ENCODE results near the gene C2orf92. TPM values are rescaled to one million over a fixed set of nuclear protein-coding genes. Genes with fewer than 3 reads are reported as not detected.
A peak's percentile ranks its signal among the peaks of the same experiment; 100 is the strongest.

C2orf92 gene
- total RNA-seq, 2 experiments from 2014 or later, result 7.4 to 8.9 TPM

DNA sequence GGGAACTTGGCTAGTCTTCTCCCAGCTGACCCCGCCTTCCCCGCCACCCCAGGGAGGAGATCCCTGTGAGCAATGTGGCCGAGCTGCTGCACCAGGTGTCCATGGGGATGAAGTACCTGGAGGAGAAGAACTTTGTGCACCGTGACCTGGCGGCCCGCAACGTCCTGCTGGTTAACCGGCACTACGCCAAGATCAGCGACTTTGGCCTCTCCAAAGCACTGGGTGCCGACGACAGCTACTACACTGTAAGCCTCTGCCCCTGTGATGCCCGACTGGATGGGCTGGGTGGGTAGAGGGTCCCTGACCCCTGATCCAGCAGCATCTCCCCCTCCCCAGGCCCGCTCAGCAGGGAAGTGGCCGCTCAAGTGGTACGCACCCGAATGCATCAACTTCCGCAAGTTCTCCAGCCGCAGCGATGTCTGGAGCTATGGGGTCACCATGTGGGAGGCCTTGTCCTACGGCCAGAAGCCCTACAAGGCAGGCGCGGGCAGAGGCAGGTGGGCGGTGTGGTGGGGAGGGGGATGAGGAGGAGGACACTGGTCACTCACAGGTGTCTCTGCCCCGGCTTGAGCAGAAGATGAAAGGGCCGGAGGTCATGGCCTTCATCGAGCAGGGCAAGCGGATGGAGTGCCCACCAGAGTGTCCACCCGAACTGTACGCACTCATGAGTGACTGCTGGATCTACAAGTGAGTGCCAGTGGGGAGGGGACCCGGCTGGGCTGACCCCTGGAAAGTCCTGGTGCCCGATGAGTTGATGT is 68.1 kb downstream of the C2orf92 start:
- ATAC-seq, result no peak
- Mint-ChIP-seq H3K9me3 (ENCODE audit: low read depth) (no peaks in the 10 kb centered on the region), H3K4me3 (no peak overlapping the region), H3K27ac (no peak overlapping the region), H3K27me3 (no peaks in the 10 kb centered on the region), H3K4me1 (peaks cover 18% of the 10 kb centered on the region), H3K36me3 (ENCODE audit: low read depth) (peaks cover 49% of the 10 kb centered on the region)
- ChIA-PET POLR2A (no interaction called here), CTCF (interaction anchor here (0.6 kb wide), 1 partner anchor 95 kb away, joined by 3 read pairs; no protein-coding TSS in a partner anchor)
- no peak for DNase-seq
- intact Hi-C loops (cut with DNase I, micrococcal nuclease), result no loop called here

DNA sequence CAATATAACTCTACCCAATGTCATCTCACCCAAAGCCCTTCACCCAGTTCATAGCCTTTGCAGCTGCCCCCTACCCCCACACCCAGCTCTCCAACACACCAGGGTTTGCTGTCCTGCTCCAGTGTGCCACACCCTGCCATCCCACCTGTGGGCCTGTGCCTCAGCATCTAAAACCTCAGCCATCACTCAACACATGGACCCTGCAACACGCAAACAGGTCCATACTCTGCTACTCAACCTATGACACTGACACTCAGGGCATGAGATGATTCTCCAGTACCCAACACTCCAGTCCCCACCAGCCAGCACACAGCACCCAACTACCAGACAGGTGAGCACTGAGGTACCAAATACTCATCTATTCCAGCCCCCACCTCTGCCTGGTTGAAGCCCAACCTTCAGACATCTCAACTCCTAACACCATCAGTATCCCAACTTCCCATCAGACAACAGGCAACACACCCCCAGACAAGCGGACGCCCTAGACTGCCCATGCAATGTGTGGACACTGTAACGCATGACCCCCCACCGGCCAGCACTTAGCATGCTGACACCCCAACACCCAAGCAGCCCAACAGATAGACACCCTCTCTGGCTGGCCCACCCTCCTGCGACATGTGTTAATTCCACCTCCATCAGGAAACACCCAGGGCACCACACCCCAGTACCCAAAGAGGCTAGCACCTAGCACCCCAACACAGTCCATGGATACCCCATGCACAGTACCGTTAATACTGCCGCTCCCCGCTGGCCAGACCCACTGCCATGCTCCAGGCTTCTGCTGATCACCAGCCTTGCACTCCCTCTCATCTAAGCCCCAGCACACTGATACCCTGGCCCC is 68.9 kb downstream of the C2orf92 start:
- Mint-ChIP-seq H3K27ac (peak overlapping the region; percentile 6), H3K27me3 (no peaks in the 10 kb centered on the region), H3K9me3 (ENCODE audit: low read depth) (no peaks in the 10 kb centered on the region), H3K4me1 (peaks cover 25% of the 10 kb centered on the region), H3K4me3 (no peak overlapping the region), H3K36me3 (ENCODE audit: low read depth) (peaks cover 50% of the 10 kb centered on the region)
- intact Hi-C loops (cut with DNase I, micrococcal nuclease), result no loop called here
- ATAC-seq (no peak), DNase-seq (no peak)
- POLR2A ChIA-PET, result no interaction called here
- CTCF ChIA-PET, result interaction anchor here (0.6 kb wide), 1 partner anchor 96 kb away, joined by 3 read pairs; no protein-coding TSS in a partner anchor

DNA sequence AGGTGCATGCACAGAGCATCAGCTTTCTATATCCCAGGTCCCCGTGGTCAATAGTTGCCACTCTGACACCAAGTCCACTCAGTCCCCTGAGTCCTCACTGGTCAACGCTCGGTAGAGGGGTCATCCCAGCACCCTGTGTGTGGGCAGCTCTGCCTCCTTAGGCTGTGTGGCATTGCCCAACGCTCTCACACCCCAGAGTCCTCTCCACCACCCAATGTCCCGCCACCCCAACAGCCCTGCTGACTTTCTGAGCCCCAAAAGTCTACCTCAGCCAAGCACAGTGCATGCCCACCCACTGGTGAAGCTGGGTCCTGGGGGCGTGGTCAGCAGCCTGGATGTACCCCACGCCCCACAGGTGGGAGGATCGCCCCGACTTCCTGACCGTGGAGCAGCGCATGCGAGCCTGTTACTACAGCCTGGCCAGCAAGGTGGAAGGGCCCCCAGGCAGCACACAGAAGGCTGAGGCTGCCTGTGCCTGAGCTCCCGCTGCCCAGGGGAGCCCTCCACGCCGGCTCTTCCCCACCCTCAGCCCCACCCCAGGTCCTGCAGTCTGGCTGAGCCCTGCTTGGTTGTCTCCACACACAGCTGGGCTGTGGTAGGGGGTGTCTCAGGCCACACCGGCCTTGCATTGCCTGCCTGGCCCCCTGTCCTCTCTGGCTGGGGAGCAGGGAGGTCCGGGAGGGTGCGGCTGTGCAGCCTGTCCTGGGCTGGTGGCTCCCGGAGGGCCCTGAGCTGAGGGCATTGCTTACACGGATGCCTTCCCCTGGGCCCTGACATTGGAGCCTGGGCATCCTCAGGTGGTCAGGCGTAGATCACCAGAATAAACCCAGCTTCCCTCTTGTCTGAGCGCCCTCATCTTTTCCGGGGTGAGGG is 69.7 kb downstream of the C2orf92 start:
- intact Hi-C loops (cut with DNase I, micrococcal nuclease), result no loop called here
- H3K4me3 Mint-ChIP-seq, result no peak overlapping the region
- no peaks in the 10 kb centered on the region for H3K27me3 Mint-ChIP-seq

GRCh38 chr2:97739893-97740245 is 70.4 kb downstream of the C2orf92 start:
- Mint-ChIP-seq H3K9me3 (ENCODE audit: low read depth) (no peaks in the 10 kb centered on the region), H3K4me3 (no peak overlapping the region), H3K27ac (no peak overlapping the region), H3K4me1 (peaks cover 35% of the 10 kb centered on the region), H3K36me3 (ENCODE audit: low read depth) (peaks cover 55% of the 10 kb centered on the region), H3K27me3 (no peaks in the 10 kb centered on the region)
- DNase-seq (no peak), ATAC-seq (no peak)
- POLR2A ChIA-PET, result interaction anchor here (1.6 kb wide), 1 partner anchor 12 kb away, joined by 3 read pairs; no protein-coding TSS in a partner anchor
- intact Hi-C loops (cut with DNase I, micrococcal nuclease), result loop anchor here in 1 of 2 experiments (10.0 kb wide), 1 partner anchor 645 kb away; no protein-coding TSS in a partner anchor
- CTCF ChIA-PET, result interaction anchor here (0.6 to 4.8 kb wide), 18 partner anchors 8 to 775 kb away, joined by 3 to 36 read pairs (median 7); no protein-coding TSS in a partner anchor

More for the DNA sequence above, 69.7 kb downstream of the C2orf92 start:
- CTCF ChIA-PET, result interaction anchor here (0.8 to 4.8 kb wide), 16 partner anchors 9 to 646 kb away, joined by 3 to 36 read pairs (median 7); no protein-coding TSS in a partner anchor
- Mint-ChIP-seq H3K4me1 (peaks cover 30% of the 10 kb centered on the region), H3K9me3 (ENCODE audit: low read depth) (no peaks in the 10 kb centered on the region), H3K36me3 (ENCODE audit: low read depth) (peaks cover 52% of the 10 kb centered on the region), H3K27ac (no peak overlapping the region)
- DNase-seq (no peak), ATAC-seq (no peak)
- POLR2A ChIA-PET, result interaction anchor here (1.6 kb wide), 1 partner anchor 11 kb away, joined by 3 read pairs; no protein-coding TSS in a partner anchor

DNA sequence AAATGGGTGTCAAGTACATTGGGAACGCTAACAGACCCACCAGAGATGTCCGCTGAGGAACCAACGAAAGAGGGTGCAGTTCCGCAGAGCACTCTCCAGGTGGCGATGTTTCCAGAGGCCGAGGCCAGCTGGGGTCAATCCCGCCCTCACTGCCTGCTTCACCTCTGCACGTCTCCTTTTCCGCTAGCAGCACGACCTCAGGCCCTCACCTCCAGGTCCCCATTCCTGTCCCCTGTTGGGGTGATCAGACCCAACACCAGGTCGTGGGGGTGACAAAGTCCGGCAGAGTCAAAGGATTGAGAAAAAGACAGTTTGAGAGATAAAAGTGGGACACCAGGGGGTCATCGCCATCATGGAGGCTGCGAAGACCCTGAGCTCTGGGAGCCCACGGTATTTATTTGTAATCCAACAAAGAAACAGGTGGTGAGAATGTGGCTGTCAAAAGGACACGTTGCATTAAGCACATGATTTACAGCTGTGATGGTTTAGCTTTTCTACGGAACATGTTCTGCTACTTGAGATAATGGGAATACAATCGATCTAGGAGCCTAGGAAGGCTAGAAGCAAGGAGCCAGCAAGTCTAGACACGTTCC is 71.2 kb downstream of the C2orf92 start:
- Mint-ChIP-seq H3K36me3 (ENCODE audit: low read depth) (peaks cover 54% of the 10 kb centered on the region), H3K4me1 (peaks cover 43% of the 10 kb centered on the region), H3K27me3 (no peaks in the 10 kb centered on the region), H3K27ac (peak overlapping the region; percentile 59), H3K4me3 (no peak overlapping the region), H3K9me3 (ENCODE audit: low read depth) (no peaks in the 10 kb centered on the region)
- POLR2A ChIA-PET, result interaction anchor here (0.5 to 1.6 kb wide), 4 partner anchors 13 to 59 kb away, joined by 3 to 5 read pairs (median 3); partner anchors contain the start of gene ZAP70
- intact Hi-C loops (cut with DNase I, micrococcal nuclease), result loop anchor here in 1 of 2 experiments (10.0 kb wide), 1 partner anchor 644 kb away; no protein-coding TSS in a partner anchor
- ATAC-seq (peak; percentile 25), DNase-seq (peak; percentile 73)
- CTCF ChIA-PET, result interaction anchor here (0.6 to 4.8 kb wide), 25 partner anchors 10 to 774 kb away, joined by 3 to 36 read pairs (median 6); no protein-coding TSS in a partner anchor

GRCh38 chr2:97741251-97741650 is 71.7 kb downstream of the C2orf92 start:
- H3K4me3 Mint-ChIP-seq, result no peak overlapping the region
- intact Hi-C loops (cut with DNase I, micrococcal nuclease), result loop anchor here in 1 of 2 experiments (10.0 kb wide), 1 partner anchor 644 kb away; no protein-coding TSS in a partner anchor

DNA sequence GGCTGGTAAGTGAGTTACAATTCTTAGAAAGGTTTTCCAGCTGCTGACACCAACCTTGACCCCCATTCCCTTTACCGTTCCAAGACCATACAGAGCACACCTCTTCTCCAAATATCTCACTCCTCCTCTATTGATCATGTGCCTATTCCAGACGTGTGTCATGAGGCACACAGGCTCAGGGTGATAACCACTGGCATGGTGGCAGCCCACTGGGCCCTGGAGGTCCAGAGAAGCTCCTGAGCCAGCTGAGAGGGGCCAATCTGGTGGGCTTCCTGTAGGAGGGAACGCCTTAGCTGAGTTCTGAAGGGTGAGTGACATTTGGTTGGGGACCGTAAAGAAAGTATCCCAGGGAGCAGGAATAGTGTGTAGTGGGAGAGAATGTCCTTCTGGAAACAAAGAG is 72.2 kb downstream of the C2orf92 start:
- DNase-seq (no peak), ATAC-seq (no peak)
- H3K36me3 Mint-ChIP-seq (ENCODE audit: low read depth), result peaks cover 50% of the 10 kb centered on the region
- intact Hi-C loops (cut with DNase I, micrococcal nuclease), result loop anchor here in 1 of 2 experiments (10.0 kb wide), 1 partner anchor 643 kb away; no protein-coding TSS in a partner anchor
- no peak overlapping the region for H3K4me3 Mint-ChIP-seq
- H3K27ac Mint-ChIP-seq, result peak overlapping the region; percentile 32
- no peaks in the 10 kb centered on the region for H3K27me3 Mint-ChIP-seq
- CTCF ChIA-PET, result interaction anchor here (0.8 to 4.8 kb wide), 13 partner anchors 9 to 644 kb away, joined by 4 to 36 read pairs (median 9); no protein-coding TSS in a partner anchor
- POLR2A ChIA-PET, result interaction anchor here (0.7 to 1.0 kb wide), 3 partner anchors 27 to 243 kb away, joined by 3 read pairs; partner anchors contain the start of gene ZAP70
- no peaks in the 10 kb centered on the region for H3K9me3 Mint-ChIP-seq (ENCODE audit: low read depth)
- peaks cover 50% of the 10 kb centered on the region for H3K4me1 Mint-ChIP-seq

More at GRCh38 chr2:97741251-97741650, 71.7 kb downstream of the C2orf92 start:
- ATAC-seq (no peak), DNase-seq (no peak)
- ChIA-PET CTCF (interaction anchor here (0.6 to 4.8 kb wide), 21 partner anchors 10 to 644 kb away, joined by 3 to 36 read pairs (median 6); no protein-coding TSS in a partner anchor), POLR2A (interaction anchor here (0.5 to 1.6 kb wide), 5 partner anchors 13 to 243 kb away, joined by 3 to 5 read pairs (median 3); partner anchors contain the start of gene ZAP70)
- H3K4me1 Mint-ChIP-seq, result peaks cover 47% of the 10 kb centered on the region
- H3K9me3 Mint-ChIP-seq (ENCODE audit: low read depth), result no peaks in the 10 kb centered on the region
- peaks cover 53% of the 10 kb centered on the region for H3K36me3 Mint-ChIP-seq (ENCODE audit: low read depth)
- no peaks in the 10 kb centered on the region for H3K27me3 Mint-ChIP-seq
- no peak overlapping the region for H3K27ac Mint-ChIP-seq

GRCh38 chr2:97742381-97742847 is 72.9 kb downstream of the C2orf92 start:
- ATAC-seq (peak; percentile 54), DNase-seq (peak; percentile 50)
- H3K9me3 Mint-ChIP-seq (ENCODE audit: low read depth), result no peaks in the 10 kb centered on the region
- H3K27ac Mint-ChIP-seq, result peak overlapping the region; percentile 80
- intact Hi-C loops (cut with DNase I, micrococcal nuclease), result loop anchor here in 1 of 2 experiments (10.0 kb wide), 1 partner anchor 642 kb away; no protein-coding TSS in a partner anchor
- H3K4me3 Mint-ChIP-seq, result no peak overlapping the region
- H3K36me3 Mint-ChIP-seq (ENCODE audit: low read depth), result peaks cover 45% of the 10 kb centered on the region
- ChIA-PET CTCF (interaction anchor here (0.6 to 4.8 kb wide), 9 partner anchors 8 to 152 kb away, joined by 3 to 29 read pairs (median 5); no protein-coding TSS in a partner anchor), POLR2A (no interaction called here)
- H3K27me3 Mint-ChIP-seq, result no peaks in the 10 kb centered on the region
- peaks cover 57% of the 10 kb centered on the region for H3K4me1 Mint-ChIP-seq

GRCh38 chr2:97743913-97744312 is 74.4 kb downstream of the C2orf92 start:
- CTCF ChIA-PET, result interaction anchor here (1.1 to 4.8 kb wide), 4 partner anchors 16 to 153 kb away, joined by 4 to 29 read pairs (median 14); no protein-coding TSS in a partner anchor
- no peak for ATAC-seq
- H3K36me3 Mint-ChIP-seq (ENCODE audit: low read depth), result peaks cover 35% of the 10 kb centered on the region
- H3K27me3 Mint-ChIP-seq, result no peaks in the 10 kb centered on the region
- H3K27ac Mint-ChIP-seq, result peak overlapping the region; percentile 32
- POLR2A ChIA-PET, result interaction anchor here (0.6 kb wide), 1 partner anchor 22 kb away, joined by 3 read pairs; no protein-coding TSS in a partner anchor
- intact Hi-C loops (cut with DNase I, micrococcal nuclease), result loop anchor here (2.0 to 10.0 kb wide), 2 partner anchors 25 to 641 kb away; no protein-coding TSS in a partner anchor
- H3K4me1 Mint-ChIP-seq, result peaks cover 65% of the 10 kb centered on the region
- no peaks in the 10 kb centered on the region for H3K9me3 Mint-ChIP-seq (ENCODE audit: low read depth)
- no peak for DNase-seq
- H3K4me3 Mint-ChIP-seq, result no peak overlapping the region

All from activated CD4-positive, alpha-beta T cell treated with anti-CD3 and anti-CD28 coated beads for 36 hours (primary cell).